GM19438 (cell line): Measurements from ENCODE around the gene OR8G5.

ENCODE experiments used
- ATAC-seq: cut with Tn5 transposase; IDR thresholded peaks from one replicate; pipeline ENCODE4 v1.9.1; 2021; ENCODE audit warnings: low read depth; ENCODE audit not compliant: unreplicated experiment

Gene OR8G5

GRCh38 chr11:124278261-124278660 is 22.1 kb downstream of the OR8G5 start:
- ATAC-seq: no peak

DNA sequence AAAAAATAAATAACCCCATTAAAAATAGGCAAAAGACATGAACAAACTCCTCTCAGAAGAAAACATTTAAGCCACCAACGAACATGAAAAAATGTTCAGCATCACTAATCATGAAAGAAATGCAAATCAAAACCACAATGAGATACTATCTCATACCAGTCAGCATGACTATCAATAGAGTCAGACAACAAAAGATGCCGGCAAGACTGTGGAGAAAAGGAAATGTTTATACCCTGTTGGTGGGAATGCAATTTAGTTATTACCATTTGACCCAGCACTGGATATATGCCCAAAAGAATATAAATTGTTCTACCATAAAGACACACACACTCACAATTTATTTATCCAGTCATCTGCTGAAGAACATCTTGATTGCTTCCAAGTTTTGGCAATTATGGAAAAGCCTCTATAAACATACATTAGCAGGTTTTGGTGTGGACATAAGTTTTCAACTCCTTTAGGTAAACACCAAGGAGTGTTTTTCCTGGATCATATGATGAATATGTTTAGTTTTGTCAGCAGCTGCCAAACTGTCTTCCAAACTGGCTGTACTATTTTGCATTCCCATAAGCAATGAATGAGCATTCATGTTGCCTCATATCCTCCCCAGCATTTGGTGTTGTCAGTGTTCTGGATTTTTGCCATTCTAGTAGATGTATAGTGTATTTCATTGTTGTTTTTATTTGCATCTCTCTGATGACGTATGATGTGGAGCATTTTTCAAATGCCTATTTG is 29.6 kb downstream of the OR8G5 start:
- ATAC-seq: no peak

GRCh38 chr11:124294687-124295086 is 38.5 kb downstream of the OR8G5 start:
- no peak for ATAC-seq

DNA sequence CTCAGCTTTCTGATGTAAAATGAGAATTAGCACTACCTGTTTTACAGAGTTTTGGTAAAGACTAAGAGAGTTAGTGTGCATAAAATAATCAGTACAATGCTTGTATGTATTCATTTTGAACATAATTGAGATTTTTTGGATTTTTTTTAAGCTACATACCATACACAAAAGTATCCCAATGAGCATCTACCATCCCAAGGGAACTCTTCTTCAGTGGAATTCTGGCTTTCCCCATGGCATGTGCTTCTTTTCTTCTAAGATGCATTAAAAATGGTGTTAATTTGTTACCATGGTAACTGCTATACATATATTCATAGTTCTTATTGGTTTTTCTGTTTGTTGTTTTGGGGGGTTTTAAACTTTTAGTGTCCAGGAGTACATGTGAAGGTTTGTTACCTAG is 39.8 kb downstream of the OR8G5 start:
- no peak for ATAC-seq

- ATAC-seq: no peak
These were observed 41.7 kb downstream of the OR8G5 start for GRCh38 chr11:124297921-124298320.

DNA sequence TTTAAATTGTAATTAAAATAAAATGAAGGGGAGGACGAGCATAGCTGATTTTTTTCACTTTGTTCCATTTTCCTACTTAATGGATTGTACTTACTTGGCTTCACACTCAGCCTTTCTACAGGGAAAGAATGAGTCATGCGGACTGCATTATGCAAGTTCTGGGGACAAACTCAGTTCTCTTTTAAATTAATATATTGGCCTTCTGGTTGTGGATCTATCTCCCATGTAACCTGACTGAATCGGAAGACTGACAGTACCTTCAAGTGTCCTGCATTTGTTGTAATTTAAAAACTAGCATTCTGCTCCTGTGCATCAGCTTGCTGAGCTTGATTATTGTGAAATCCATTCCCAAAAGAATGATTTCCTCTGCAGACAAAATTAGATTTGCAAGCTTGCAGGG is 45.4 kb downstream of the OR8G5 start:
- no peak for ATAC-seq

GRCh38 chr11:124302347-124303125 is 46.4 kb downstream of the OR8G5 start:
- ATAC-seq: no peak

DNA sequence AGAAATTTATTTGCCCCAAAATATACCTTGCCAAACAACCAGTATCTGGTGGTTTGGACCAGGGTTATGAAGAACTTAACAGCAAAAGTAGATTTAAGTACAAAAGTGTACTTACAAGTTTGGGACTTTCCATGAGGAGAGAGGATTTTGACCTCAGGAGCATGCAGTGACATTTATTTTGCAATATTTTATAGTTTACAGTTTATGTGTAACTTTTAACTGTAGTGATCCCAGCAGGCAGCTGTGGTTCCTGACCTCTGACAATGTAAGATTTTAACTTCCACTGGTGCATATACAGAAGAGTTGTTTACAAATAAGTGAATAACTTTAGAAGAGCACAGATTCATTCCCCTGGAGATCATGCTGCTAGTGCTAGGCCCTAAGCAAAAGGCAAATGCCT is 50.9 kb downstream of the OR8G5 start:
- no peak for ATAC-seq

GRCh38 chr11:124310721-124311120 is 54.5 kb downstream of the OR8G5 start:
- no peak for ATAC-seq

- no peak for ATAC-seq
These were observed 55.1 kb downstream of the OR8G5 start for GRCh38 chr11:124311269-124311668.

DNA sequence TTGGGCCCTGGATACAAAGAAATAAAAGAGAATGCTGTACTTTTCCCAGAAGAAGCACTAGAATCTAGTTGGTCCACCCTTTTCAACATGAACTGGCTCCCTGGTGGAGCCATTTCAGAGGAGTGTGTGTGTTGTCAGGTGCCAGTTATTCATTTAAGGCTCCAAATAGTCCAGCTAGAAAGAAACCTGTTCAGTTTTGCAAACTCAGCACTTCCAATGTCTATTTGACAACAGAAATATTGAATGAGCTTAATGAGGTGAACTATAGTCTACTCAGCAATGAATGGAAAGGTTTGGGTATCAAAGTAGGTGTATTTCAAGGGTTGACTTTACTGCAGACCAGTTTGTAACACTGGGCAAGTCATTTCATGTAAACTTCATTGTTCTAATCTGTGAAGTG is 55.5 kb downstream of the OR8G5 start:
- ATAC-seq: no peak

- ATAC-seq: no peak
These were observed 57.0 kb downstream of the OR8G5 start for GRCh38 chr11:124313131-124313530.

GRCh38 chr11:124313849-124314248 is 57.7 kb downstream of the OR8G5 start, which contains the start of gene OR8D1:
Gene OR8D1 (minus strand): TSS chr11:124313949. CDS start chr11:124310766, 3,183 bp downstream.
- ATAC-seq: no peak

- ATAC-seq: no peak
These were observed 58.9 kb downstream of the OR8G5 start for GRCh38 chr11:124315052-124315451.
